NK-92 (cell line): ENCODE data around the gene GALNT17.

Source experiments
- DNase-seq: peaks from one replicate; lab custom pipeline; 2025; ENCODE audit not compliant: unreplicated experiment; lab: John Stamatoyannopoulos, UW

GALNT17 gene

DNA sequence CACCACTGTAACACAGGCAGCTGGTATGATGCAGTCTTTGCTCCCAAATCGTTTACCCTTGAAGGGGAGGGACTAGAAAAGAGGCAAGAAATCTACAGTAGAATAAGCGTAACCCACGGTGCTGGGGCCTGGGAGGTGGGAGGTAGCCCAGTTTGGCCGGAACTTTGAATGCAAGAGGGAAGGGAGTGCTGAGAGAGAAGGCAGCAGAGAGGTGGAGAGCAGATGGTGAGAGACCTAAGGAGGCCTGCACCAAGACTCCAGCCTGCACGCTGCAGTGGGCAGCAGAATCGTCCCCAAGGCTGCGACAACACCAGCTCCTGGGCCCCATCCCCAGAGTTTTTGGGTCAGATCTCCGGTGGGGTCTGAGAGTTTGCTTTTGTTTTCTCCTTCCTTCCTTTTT lies 547.5 kb downstream of the GALNT17 start:
- no peak for DNase-seq

DNA sequence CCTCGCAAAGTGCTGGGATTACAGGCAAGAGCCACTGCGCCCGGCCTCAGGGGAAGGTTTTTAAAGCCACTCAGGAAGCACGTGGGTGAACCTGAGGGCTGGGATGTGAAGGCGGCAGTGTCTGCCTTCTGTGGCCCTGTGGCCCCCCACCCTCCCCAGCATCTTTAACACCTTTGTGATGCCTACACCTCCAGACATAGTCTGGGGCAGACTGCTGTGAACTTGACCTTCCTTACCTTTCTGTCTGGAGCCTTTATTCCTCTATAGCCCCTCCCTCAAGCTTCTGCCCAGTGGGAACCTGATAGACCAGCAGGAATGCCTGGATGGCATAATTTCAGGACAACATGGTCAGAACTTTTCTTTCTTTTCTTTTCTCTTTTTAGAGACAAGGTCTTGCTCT lies 550.2 kb downstream of the GALNT17 start:
- DNase-seq = no peak

DNA sequence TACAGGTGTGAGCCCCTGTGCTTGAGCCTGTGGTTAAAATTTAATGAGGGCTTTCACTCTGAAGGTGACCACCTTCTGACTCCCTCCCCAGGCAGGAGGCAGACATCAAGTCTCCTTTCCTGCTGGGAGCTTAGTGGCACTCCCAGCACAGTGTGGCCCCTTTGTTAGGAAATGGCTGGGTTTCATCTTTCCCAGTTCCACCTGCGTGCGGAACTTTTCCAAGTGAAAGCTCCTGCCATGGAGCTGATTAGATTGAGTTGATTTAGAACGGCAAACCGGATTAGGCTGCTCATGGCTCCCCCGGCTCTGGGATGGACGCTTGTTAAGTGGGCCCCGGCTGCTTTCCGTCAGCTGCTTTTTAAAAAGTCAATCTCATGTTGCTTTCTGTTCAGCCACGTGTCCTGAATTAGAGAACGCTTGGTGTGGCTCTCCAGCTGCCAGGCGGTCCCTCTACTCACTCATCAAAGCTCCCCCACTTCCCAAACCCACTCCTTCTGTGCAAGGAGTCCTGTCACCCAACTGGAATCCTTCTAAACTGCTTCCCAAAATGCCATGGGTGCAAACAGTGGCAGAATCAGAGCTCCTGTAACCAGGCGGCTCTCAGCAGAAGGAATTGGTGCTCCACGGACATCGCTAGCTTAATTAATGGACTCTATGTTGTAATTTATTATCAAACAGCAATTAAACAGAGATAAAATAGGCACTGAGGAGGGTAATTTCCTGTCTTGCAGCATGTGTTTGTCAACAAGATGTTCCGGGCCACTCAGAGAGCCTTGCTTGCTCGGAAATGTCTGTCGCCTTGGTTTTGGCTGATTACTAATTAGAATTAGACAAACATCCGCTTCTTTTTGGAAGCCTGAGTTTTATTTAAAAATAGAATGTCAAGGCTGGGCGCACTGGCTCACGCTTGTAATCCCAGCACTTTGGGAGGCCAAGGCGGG lies 551.2 kb downstream of the GALNT17 start:
- no peak for DNase-seq

DNA sequence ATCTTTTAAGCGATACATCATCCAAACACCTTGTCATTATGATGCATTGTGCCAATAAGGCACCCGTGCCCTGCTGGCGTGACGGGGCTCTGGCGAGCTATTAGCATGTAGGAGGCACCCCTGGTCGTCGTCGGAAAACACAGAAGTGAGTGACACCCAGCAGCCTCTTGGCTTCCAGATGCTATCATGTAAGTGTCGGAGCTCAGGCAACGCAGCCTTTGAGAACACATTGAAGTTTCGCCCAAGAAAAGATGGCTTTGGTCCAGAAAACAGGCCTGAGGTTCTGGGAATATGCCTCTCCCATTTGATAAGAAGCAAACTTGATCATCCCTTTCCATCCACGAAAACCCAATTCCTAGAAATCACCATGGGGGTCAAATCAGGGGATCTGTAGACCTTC lies 555.3 kb downstream of the GALNT17 start:
- DNase-seq = no peak

DNA sequence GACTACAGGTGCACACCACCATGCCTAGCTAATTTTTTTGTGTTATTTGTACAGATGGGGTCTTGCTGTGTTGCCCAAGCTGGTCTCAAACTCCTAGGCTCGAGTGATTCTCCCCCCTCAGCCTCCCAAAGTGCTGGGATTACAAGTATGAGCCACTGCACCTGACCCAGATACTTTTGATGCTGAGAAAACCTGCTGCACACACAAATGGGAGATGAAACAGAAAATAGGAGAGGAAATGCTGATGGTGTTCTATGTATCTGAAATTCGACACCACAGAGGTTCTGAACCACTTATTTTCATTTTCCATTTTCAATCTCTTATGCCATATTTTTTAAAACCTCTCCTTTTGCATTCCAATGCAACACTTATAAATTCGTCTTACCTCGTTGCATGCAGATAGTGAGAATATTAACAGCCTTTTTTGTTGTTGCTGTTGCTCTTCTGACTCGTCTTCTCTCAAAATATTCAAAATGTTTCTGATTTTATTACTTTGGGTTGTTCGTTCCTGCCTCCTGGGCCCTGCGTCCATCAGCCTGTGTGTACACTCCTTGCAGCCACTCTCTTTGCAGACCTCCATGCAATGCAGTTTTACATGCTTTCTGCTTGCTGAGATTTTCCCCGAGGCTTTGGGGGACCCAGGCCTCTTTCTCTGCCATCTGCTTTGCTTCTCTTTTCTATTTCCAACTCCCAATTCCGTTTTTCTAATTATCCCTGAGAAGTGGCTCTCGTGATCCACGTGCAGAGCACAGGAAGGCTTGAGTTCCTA lies 556.1 kb downstream of the GALNT17 start:
- DNase-seq = no peak

DNA sequence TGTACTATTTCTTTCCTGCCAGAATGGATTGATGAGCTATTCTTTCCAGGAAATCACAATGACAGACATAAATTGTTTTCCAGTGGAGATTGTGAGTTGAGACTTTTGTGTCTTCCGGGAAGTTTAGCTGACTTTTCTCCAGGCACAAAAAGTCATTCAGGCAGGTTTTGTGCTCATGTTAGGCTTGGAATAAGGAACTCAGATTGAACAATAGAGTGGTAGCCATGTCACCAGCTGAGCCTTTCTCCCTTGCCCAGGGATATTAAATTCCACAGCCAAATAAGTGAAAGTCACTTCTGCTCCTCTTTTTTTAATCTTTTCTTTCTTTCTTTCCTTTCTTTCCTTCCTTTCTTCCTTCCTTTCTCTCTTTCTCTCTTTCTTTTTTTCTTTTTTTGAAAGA lies 559.6 kb downstream of the GALNT17 start:
- no peak for DNase-seq

DNA sequence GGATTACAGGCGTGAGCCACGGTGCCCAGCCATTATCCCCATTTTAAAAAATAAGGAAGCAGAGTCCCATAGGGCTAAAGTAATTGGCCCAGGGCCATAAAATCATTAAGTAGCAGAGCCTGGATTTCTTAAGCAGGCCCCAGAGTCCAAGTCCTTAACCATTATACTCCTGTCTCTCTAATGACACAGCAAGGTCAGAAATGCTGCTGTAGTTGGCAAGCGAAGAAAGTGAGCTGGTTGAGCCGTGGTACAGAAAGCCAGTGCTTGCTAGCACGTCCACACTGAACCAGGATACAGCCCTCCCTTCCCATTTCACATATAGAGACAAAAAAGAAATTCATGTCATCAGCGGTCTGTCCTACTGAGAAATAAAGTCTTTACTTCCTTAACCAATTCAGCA lies 562.7 kb downstream of the GALNT17 start:
- DNase-seq = no peak

DNA sequence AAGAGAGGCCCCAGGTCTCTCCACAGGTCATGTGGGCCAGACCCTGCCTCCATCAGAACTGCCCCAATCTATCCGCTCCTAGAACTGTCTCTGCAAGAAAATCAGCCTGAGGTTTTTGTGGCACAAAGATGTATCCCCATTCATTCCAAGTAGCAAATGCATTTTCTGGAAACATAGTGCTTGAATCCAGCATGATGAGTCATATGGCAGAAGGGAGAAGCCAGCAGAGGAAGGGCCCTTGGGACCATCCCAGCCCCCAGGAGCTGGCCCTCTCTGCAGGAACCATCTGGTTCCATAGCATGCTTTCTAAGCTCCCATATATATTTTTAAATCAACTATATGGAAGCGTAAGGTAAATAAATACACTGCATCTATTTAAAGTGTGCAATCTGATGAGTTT lies 563.2 kb downstream of the GALNT17 start:
- no peak for DNase-seq

DNA sequence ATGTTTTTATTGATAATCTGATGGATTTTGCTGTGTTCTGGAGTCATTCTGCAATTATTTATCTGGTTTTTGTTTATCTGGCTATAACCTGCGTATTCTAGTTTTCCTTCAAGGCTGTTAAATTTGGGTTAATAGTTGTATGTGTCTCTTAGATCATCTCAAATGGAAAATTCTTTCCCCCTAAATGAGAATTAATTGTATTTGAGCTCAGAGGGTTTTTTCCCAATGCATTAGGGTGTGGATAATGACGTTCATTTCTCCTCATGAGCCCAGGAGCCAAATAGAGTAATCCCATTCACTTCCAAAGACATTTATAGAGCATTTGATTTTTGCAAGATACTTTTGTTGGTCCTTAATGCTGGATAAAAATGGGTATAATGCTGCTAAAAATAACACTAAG lies 564.6 kb downstream of the GALNT17 start:
- no peak for DNase-seq

DNA sequence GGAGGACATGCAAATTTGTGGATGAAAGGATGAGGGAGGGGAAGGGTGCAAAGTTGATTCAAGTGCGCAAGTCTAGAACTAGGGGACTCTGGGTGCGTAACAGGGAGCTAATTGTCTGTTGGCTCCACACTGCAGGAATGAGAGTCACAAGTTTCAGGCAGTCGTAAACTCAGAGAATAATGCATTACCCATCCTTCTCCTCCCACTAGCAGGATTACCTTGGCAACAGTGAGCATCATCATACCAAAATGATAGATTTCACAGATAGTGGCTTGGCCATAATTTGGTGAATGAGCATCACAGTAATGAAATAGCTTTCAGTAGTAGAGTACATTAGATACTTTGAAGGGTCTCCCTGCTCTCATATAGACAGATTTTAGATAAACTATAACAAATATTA lies 565.5 kb downstream of the GALNT17 start:
- no peak for DNase-seq

DNA sequence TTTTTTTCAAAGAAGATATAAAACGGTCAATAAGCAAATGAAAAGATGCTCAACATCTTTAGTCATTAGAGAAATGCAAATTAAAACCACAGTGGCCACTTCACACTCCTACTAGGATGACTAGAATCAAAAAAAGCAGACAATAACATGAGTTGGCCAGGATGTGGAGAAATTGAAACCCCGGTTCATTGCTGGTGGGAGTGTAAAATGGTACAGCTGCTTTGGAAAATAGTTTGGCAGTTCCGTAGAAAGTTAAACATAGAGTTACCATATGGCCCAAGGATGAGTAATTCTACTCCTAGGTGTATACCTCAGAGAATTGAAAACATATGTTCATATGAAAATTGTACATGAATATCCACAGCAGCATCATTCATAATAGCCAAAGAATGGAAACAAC lies 573.3 kb downstream of the GALNT17 start:
- DNase-seq = no peak

DNA sequence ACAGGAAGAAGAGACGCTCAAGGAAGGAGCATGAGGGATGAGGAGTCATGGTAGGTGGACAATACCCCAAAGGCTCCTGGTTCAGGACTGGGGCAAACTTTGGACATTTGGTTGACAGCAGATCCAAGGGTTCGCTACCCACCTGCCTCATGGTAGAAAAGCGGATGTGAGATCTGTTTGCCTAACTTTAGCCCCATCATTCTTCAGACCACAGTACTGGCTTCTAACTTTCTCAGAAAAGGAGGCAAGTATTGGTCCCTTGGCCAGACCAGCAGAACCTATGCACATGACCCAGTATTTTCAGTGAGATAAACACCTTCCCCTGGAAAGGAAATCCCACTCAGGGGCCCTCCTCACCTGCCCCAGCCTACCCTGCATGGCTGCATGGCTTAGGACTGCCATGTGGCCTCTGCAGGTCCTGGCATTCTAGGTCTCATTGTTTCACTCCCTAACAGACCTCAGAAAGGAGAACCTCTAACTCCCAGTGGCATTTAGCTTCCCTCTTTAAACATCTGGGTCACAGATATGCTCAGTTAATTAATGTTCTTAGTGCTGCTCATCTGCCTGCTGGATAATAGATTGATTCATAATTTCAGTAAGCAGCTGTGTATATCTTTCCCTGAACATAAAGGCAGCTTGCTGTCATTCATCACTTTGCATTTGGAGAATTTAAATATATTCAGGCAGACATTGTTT lies 574.1 kb downstream of the GALNT17 start:
- no peak for DNase-seq

DNA sequence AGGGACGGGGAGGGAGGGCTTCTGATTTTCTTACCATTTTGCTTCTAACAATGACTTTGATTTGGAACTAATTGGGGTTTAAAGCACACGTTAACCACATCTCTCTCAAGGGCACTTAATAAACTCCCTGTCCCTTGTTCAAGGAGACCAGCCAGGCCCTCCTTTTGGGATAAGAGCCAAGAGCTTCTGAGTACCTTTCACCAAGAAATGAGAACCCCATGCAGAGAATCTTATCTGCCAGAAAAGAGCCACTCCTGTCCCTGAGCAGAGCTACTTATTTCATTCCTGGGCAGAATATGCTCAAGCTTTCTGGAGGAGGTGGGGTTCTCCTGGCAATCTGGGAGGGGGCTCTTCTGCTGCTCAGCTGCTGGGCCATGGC lies 574.6 kb downstream of the GALNT17 start:
- DNase-seq = no peak

DNA sequence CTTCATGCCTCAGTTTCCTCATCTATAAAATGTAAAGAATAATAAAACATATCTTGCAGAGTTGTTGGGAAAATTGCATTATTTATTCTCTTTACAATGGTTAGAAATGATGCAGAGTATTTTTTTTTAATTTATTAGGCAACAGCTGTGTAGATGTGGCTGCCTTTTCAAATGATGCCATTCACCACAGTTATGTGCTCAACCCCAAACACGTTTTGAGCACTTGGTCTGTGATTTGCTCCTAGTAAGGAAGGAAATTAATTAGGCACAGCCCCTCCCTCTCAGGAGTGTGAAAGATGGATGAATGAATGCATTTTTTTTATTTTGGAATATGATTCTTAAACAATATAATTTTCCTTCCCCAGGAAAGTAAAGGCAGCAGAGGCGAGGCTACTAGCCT lies 575.1 kb downstream of the GALNT17 start:
- no peak for DNase-seq

DNA sequence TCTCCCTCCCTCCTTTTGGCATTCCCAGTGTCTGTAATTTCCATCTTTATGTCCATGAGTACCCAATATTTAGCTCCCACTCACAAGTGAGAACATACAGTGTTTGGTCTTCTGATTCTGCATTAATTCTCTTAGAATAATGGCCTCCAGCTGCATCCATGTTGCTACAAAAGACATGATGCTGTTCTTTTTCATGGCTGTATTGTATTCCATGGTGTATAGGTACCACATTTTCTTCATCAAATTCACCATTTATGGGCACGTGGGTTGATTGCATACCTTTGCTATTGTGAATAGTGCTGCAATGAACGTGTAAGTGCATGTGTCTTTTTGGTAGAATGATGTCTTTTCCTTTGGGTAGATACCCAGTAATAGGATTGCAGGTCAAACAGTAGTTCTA lies 576.8 kb downstream of the GALNT17 start:
- DNase-seq = no peak

DNA sequence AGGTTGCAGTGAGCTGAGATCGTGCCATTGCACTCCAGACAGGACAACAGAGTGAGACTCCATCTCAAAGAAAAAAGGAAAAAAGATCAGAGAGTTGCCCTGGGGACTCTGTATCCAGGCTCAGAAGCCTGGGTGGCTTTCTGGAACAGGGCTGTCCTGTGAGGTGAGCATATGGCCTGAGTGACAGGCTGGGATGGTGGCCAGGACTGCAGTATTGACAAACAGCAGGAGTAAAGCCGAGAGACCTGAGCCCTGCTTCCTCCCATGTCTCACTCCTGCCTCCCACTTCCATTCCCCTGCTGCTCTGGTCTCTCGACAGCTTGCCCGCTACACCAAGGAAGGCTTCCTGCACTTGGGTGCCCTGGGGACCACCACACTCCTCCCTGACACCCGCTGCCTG lies 578.5 kb downstream of the GALNT17 start:
- no peak for DNase-seq

DNA sequence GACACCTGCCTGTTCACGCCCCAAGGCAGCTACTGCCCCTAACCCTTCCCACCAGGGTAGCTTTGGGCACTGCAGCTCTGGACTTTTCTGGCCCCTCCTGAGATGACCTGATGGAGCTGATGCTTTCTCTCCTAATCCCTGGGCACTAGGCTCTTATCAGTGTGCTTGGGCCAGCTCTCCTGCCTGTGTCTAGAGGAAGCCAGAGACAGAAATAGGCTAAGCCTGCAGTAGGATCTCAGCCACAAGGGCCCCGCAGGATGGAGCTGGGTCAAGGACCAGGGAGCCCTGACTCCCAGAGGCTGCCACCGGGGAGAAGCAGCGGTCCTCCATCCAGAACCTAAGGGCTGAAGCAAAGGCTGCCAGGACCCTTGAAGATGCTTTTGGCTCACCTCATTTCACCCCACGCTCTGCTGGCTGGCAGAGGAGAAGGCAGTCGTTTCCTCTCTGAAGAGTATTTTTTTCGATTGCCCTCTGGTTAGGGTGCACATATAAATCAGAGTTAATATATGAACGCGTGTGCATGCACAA lies 580.8 kb downstream of the GALNT17 start:
- no peak for DNase-seq

DNA sequence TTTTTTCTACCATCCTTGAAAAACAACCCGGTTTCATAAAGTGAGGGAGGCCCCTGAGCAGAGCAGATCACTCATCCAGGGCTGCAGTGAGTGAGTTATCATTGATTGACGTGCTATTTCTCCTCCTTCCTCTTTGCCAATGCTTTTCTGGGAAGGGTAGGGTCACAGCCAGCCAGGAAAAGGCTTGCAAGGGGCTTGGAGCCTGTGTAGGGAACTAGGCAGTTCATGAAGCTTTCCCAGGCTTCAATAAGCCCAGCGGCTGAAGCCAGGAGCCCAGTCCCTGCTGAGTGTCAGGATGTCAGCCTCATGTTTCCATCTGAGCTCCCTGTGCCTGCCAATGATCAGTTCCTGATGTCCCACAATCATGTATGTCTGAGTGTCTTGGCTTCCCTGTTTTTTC lies 584.7 kb downstream of the GALNT17 start:
- no peak for DNase-seq

DNA sequence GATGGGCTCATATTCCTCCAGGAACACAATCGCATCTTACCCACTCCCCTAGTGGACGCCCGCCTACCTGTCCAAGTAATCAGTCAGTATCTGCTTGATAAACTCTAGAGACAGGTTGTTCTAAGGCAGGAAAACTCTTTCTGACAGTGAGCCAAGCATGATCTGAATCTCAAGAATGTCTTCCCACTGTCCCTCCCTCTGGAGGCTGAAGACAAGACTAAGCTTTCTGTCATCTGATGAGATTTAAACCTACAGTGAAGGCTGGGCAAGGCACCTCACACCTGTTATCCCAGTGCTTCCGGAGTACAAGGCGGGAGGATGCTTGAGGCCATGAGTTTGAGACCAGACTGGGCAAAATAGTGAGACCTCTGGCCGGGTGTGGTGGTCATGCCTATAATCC lies 586.6 kb downstream of the GALNT17 start:
- no peak for DNase-seq

DNA sequence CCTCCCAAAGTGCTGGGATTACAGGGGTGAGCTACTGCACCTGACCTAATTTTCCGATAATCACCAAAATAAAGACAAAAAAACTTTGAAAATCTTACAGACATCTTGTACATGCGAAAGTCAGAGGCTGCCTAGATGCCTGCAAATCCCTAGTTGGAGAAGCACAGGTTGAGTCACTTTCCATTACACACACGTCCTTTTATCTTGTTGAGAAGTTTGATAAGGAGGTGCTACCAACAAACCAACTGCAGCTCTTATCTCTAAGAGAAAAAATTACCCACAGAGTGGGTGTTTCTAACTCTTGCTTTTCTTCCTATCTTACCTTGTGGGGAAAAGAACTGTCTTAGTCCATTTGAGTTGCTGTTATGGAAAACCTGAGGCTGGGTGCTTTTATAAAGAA lies 589.8 kb downstream of the GALNT17 start:
- no peak for DNase-seq

DNA sequence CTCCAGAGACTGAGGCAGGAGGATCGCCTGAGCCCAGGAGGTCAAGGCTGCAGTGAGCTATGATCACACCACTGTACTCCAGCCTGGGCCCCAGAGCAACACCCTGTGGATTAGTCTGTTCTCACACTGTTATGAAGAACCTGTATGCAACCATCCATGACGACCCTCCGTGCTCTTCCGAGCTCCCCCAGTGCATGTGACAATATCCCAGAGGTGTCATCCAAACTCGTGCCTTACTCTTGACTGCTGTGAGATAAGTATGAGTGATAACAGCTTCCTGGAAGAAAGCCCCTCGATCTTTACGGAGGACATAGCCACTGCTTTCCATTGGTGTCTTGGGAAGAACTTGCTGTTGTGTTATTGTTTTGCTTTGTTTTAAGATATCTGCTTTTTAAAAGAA lies 591.9 kb downstream of the GALNT17 start:
- no peak for DNase-seq

DNA sequence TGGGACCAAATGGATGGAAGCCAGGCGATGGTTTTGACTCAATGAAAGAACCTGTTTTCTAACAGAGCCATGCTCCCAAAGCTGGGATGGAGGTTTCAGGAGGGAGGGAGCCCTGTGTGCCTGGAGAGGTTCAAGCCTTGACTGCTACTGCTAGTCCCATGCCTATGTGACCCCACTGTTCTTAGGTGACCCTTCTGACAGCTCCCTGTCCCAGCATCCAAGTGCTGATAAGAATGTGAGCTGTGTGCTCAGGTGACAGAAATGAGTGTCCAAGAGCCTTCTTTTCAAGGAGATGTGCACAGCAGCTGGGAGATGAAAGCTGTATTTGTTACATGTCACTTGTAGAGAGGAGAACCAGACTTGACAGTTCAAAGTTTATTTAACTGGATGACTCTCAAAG lies 595.4 kb downstream of the GALNT17 start:
- DNase-seq = no peak
